ENCODE results near the gene DDX39A.
"Not testable (repeated sequence)": the region's sequence is repeated elsewhere in the genome, so short reads cannot be mapped to it uniquely, and the experiment has no call there.

DDX39A gene

DNA sequence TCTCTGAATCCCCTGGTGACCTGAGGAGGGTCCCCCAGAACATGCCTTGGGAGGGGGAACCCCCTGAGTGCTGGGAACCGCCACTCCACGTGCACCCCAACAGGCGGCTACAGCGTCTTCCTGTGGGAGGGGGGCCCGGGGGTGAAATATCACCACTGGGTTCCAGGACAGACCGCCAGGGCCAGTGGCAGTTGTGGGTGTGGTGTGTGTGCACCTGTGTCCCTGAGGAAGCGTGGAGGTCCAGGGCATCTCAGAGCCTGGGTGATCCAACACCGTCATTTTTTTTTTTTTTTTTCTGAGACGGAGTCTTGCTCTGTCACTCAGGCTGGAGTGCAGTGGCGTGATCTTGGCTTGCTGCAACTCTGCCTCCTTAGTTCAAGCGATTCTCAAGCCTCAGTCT, 33.6 kb downstream of the DDX39A start:
- DNase-seq (ENCODE audit: low read depth), result no peak

- no peak for DNase-seq (ENCODE audit: low read depth)
Observed at GRCh38 chr19:14383661-14384555, 35.2 kb downstream of the DDX39A start.

DNA sequence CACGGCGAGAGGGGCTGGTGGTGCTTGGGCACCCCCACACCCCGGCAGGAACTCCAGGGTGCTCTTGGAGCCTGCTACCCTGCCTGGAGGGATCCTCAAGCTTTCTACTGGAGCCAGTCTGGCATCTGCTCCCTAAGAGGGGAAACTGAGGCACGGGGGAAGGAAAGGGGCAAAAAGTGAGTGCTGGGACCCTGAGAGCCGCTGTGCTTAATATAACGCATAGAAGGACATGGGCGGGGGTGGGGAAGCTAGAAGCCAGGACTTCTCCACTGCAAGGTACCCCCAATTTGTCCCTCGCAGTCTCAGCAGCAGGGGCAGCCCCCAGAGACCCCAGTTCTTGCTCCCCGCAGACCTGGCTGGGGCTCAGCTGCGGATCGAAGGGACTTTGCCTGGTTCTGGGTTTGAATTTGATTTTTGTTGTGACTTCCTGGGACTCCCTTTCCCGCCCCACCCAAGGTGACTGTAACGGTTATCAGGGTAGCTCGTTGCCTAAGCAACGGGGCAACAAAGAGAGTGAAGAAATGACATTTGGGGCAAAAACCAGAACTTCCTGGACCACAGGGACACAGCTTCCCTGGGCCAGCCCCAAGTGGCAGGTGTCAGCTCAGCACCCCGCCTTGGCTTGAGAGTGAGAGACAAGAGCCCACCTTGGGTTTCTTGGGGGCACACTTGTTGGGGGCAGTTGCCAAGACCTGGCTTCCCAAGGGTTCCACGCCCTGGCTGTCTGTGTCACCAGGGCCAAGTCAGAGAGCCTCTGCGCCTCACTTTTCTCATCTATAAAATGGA, 37.3 kb downstream of the DDX39A start:
- no peak for DNase-seq (ENCODE audit: low read depth)

DNA sequence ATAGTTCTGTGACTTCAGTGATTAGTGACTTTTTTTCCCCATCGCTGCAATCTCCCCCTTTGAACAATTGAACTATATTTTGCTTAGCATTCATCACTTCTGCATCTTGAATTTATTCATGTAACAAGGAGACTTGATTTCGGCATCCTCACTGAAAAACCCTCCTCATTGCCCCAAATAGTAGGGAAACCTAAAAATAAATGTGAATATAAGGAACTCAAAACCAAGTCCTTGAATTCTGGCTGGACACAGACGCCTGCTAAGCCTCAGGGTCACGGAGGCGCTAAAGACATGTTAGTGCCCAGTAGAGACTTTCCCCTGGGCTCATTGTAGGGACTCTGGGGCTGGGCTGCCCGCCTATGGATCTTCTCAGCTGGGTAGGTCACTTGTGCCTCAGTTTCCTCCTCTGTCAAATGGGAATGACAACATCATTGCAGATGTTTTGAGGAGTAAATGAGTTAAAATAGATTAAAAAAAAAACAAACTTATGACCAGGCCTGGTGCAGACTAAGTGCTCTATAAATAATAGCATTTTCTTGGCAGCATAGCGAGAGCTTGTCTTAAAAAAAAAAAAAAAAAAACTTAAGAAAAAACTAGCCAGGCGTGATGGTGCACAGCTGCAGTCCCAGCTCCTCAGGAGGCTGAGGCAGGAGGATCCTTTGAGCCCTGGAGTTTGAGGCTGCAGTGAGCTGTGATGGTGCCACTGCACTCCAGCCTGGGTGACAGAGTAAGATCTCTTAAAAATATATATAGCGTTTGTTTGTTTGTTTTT, 39.7 kb downstream of the DDX39A start:
- DNase-seq (ENCODE audit: low read depth), result no peak

- no peak for DNase-seq (ENCODE audit: low read depth)
Observed at GRCh38 chr19:14378890-14379289, 40.3 kb downstream of the DDX39A start.

GRCh38 chr19:14377883-14378328, 41.2 kb downstream of the DDX39A start:
- DNase-seq (ENCODE audit: low read depth), result no peak

DNA sequence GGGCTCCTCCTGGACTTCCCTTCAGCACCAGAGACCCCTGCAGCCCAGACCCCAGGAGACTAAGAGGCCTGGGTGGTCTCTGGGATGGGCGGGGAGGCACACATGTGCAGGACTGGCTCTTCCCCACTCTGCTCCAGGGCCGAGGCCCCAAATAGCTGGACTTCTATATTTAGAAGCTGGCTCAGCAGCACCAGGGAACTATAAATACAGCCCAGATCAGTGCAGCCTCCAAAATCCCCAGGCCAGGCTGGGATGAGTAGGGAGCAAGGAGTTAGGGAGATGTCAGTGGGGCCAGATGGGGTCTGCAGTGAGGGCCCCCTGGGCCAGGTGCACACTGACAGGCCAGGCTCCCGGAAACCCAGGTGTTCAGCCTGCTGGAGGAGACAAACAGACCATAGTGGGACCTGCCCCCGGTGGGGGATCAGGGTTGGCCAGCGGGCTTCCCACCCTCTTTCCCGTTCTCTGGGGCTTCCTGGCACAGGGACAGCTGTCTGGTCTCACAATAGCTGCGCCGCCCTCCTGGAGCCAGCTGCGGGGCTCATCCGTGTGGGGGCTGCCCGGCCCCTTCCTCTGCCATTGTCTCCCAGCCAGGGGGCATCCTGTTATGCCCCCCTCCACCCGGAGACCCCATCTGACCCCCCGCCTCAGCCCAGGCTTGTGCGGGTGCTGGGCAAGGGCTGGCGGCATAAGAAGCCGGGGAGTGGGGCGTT, 43.4 kb downstream of the DDX39A start:
- DNase-seq (ENCODE audit: low read depth), result no peak

DNA sequence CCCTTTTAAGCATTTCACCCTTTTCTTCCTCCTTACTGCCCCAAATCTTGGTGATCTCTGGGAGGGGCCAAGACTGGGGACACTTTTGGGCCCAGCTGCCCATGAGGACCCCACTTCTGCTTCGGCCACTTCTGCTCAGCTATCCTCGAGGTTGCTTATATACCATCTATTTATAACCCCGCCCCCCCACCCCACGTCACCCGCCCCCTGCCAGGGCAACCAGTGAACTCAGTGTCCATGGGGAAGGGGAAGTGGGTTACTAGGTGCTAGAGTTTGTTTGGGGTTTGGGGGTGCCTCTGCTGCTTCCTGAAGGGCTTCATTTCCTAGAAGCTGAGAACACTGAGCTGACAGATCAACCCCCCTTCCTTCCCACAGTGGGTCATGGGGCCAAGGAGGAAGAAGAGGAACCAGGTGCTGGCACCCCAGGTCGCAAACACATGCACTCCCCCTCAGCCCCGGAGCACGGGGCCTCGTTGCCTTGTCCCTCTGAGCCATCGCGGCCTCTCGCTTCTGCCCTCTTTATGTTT, 44.0 kb downstream of the DDX39A start:
- no peak for DNase-seq (ENCODE audit: low read depth)

DNA sequence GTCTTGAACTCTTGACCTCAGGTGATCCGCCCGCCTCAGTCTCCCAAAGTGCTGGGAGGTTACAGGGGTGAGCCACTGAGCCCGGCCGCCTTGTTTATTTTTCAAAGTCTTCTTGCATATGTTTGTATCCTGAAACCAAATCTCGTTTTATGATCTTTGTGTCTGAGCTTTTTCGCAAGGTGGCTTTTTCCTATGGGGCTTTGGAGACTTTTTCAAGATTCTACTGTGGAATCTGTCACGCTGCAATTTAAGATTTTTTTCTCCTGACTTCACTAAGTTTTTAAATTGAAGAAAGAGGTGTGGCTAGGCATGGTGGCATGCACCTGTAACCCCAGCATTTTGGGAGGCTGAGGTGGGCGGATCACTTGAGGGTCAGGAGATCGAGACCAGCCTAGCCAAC, 44.8 kb downstream of the DDX39A start:
- not testable (repeated sequence) for DNase-seq (ENCODE audit: low read depth)

- not testable (repeated sequence) for DNase-seq (ENCODE audit: low read depth)
Observed at GRCh38 chr19:14372384-14373077, 46.6 kb downstream of the DDX39A start.

DNA sequence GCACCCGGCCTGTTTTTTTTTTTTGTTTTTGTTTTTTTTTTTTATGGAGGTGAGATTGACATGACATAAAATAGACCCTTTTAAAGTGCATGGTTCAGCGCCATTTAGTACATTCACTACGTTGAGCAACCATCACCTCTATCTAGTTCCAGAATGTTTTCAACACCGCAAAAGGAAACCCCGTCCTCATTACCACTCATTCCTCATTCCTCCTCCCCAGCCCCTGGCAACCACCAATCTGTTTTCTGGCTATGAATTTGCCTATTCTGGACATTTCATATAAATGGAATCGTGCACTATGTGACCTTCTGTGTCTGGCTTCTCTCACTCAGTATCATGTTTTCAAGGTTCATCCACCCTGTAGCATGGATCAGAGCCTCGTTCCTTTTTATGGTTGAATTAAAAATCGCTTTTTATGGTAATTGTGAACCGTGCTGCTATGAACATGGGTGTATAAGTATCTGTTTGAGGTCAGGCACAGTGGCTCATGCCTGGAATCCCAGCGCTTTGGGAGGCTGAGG, 47.8 kb downstream of the DDX39A start:
- DNase-seq (ENCODE audit: low read depth), result no peak

GRCh38 chr19:14370940-14371280, 48.2 kb downstream of the DDX39A start:
- DNase-seq (ENCODE audit: low read depth), result no peak

DNA sequence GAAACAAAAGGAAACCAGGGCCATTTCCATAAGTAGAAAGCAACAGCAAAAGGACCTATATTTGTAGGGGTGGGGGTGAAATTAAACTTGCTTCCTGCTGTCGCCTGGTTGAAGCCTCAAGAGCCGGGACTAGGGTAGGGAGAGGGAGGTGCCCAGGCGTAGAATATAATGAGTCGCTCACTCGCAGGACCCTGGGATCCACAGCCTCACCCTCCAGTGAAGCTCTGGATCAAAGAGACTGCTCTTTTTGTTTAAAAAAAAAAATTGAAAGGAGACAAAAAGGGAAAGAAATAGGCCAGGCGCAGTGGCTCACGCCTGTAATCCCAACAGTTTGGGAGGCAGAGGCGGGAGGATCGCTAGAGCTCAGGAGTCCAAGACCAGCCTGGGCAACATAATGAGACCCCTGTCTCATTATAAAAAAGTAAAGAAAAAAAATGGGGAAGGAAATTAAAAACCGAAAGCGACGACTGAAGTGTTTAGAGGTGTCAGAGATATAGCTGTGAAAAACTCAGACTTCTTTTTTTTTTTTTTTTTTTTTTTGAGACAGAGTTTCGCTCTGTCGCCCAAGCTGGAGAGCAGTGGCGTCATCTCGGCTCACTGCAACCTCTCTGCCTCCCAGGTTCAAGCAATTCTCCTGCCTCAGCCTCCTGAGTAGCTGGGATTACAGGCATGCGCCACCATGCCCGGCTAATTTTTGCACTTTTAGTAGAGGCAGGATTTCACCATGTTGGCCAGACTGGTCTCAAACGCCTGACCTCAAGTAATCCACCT, 48.8 kb downstream of the DDX39A start:
- DNase-seq (ENCODE audit: low read depth), result no peak

GRCh38 chr19:14369399-14370168, 49.6 kb downstream of the DDX39A start:
- peak; percentile 60 for DNase-seq (ENCODE audit: low read depth)

- DNase-seq (ENCODE audit: low read depth), result no peak
Observed at GRCh38 chr19:14368011-14368513, 51.1 kb downstream of the DDX39A start.

- DNase-seq (ENCODE audit: low read depth), result no peak
Observed at GRCh38 chr19:14367016-14367415, 52.1 kb downstream of the DDX39A start.

DNA sequence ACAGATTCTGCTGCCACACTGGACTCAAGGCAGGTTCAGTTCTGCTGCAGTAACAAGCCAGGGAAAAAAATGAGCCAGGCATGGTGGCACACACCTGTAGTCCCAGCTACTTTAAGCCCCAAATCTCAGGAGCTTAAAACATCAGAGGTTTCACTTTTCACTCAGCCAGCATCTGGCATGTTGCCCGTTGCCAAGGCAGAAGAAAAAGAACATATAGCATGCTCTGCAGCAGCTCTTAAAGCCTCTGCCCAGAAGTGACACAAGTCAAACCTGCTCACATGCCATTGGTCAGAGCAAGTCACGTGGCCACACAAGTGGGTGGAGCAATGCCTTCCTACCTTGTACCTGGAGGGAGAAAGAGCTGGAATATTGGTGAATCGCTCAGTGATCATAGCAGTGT, 52.6 kb downstream of the DDX39A start:
- peak; percentile 43 for DNase-seq (ENCODE audit: low read depth)

GRCh38 chr19:14364098-14364443, 55.1 kb downstream of the DDX39A start:
- not testable (repeated sequence) for DNase-seq (ENCODE audit: low read depth)

Data from stimulated activated CD8-positive, alpha-beta memory T cell treated with anti-CD3 and anti-CD28 coated beads, Interleukin-15, amount 100 ng/mL, for 24 hours (primary cell).